ENCODE measurements around the gene KRAS.

Gene KRAS

DNA sequence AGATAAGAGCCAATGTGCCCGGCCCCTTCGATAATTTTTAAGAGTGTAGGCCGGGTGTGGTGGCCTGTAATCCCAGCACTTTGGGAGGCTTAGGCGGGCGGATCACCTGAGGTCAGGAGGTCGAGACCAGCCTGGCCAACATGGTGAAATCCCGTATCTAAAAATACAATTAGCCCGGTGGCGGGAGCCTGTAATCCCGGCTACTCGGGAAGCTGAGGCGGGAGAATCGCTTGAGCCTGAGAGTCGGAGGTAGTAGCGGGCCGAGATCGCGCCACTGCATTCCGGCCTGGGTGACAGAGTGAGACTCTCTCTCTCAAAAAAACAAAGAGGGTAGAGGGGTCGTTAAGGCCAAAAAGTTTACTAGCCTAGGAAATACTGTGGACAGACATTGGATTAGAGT lies 2.6 kb downstream of the KRAS start:
- Histone ChIP-seq H3K36me3 (peaks cover 48% of the 10 kb centered on the region), H3K27ac (no peak overlapping the region), H4K20me1 (peaks cover 63% of the 10 kb centered on the region), H3K4me3 (no peak overlapping the region), H3K4me1 (peaks cover 26% of the 10 kb centered on the region), H3K4me2 (0 out of 2 replicates have a peak overlapping the region, but pooled peaks have one; percentile 95), H3K27me3 (no peaks in the 10 kb centered on the region), H3K9me3 (peaks cover 5% of the 10 kb centered on the region; the same call in 1 of the 2 replicates), H3K9ac (no peak overlapping the region)
- TF ChIP-seq Cebpa-rat (IDR thresholded peaks at IDR 0.05): no peak

DNA sequence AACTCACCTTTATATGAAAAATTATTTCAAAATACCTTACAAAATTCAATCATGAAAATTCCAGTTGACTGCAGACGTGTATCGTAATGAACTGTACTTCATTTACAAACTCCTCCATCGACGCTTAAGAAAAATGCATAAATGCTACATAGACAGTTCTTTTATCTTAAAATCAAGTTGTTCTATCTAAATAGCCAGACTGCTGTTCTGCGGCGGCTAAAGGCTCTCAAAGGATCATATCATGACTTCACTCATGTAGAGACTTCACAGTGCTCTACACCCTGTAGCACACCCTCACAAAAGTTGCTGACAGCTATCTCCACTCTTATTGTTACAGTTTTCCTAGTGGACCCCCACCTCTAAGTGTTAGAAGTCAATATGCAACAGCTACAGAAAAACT lies 5.2 kb downstream of the KRAS start:
- no peak for TF ChIP-seq Cebpa-rat (IDR thresholded peaks at IDR 0.05)
- Histone ChIP-seq H3K4me3 (no peak overlapping the region), H4K20me1 (peaks cover 90% of the 10 kb centered on the region), H3K27ac (no peak overlapping the region), H3K36me3 (peaks cover 57% of the 10 kb centered on the region), H3K9ac (no peak overlapping the region), H3K27me3 (no peaks in the 10 kb centered on the region), H3K4me1 (peaks cover 24% of the 10 kb centered on the region), H3K9me3 (peaks cover 5% of the 10 kb centered on the region; the same call in 1 of the 2 replicates), H3K4me2 (no peak overlapping the region)

DNA sequence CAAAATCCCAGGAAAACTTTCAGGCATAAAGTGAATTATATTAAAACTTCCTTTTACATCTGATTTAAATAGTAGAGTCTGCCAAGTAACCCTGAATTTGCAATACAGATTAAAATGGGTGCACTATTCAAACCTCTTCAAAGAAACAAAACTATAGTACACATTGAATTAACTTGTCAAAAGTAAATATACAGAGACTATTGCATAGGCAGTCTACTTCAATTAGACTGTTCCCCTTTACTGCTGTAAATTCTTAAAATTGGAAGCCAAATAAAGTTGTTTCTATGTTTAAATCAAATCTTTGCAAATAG lies 7.1 kb downstream of the KRAS start:
- Histone ChIP-seq H4K20me1 (peaks cover 78% of the 10 kb centered on the region), H3K27me3 (no peaks in the 10 kb centered on the region), H3K4me1 (peaks cover 12% of the 10 kb centered on the region), H3K4me2 (no peak overlapping the region), H3K9ac (no peak overlapping the region), H3K27ac (no peak overlapping the region), H3K36me3 (peaks cover 73% of the 10 kb centered on the region), H3K9me3 (peaks cover 5% of the 10 kb centered on the region; the same call in 1 of the 2 replicates), H3K4me3 (no peak overlapping the region)
- TF ChIP-seq Cebpa-rat (IDR thresholded peaks at IDR 0.05): no peak

DNA sequence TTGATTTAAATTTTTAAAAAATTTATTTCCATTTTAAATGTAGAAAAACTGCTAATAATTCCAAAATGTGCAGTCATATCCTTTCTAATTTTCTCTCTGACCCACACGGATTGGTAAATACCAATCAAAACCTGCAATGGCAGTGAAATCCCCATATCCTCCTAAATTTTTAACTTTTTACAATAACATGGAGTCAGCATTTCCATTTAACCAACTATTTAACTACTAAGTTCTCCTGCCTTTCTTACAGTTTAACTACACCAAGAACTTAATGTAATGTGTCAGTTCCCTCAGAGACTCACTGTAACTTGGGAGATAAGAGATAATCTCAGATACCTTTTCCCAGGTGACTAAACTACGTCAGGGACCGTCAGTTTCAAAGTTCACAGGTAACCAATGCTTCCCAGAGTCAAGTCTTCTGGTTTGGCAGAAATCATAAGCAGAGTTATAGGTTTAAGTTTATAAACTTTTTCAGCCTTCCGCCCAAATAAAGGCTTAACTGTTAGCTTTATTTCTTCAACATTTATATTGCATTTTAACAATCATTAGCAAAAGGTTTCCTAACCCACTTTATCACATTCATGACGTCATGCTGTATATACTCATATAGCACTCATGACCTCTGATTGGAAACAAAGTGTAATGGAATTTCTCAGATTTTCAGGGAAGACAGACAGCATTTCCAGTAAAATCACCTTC lies 7.6 kb downstream of the KRAS start:
- no peak for TF ChIP-seq Cebpa-rat (IDR thresholded peaks at IDR 0.05)
- Histone ChIP-seq H3K4me2 (no peak overlapping the region), H3K9me3 (peaks cover 5% of the 10 kb centered on the region; the same call in 1 of the 2 replicates)

DNA sequence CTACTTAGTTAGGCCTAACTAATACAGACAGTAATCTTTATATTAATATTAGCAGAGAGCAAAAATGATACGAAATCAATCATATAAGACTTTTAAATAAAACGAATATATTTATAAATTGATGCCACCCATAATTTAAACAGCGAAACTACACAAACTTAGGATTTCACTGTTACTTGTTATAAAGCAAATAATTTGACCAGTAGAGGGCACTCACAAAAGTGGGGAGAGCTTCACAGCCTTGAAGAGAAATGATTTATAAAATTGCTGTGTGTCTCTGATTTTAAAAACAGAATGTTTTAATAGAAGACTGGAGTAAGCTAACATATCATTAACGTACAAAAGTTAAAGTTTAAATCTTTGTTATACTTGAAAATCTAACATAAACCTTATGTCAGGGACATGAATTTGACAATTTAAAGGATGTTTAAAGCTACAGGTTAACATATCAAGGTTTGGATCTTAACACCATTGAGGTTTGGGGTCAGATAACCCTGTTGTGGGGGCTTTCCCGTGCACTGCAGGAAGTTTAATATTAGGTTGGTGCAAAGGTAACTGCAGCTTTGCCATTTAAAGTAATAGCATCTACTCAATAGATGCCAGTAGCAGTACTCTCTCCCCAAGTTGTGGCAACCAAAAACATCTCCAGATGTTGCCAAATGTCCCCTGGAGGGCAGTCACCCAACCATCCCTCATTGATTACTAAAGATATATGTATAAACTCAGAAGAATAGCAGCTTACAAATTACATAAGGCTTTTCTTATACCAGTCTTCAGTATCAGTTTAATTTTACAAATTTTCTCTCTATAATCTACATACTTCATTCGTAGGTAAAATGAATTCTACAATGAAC lies 9.3 kb downstream of the KRAS start:
- Histone ChIP-seq H4K20me1 (peaks cover 73% of the 10 kb centered on the region), H3K9me3 (peaks cover 5% of the 10 kb centered on the region; the same call in 1 of the 2 replicates), H3K27ac (no peak overlapping the region), H3K27me3 (no peaks in the 10 kb centered on the region), H3K4me2 (0 out of 2 replicates have a peak overlapping the region, but pooled peaks have one; percentile 3), H3K36me3 (peaks cover 76% of the 10 kb centered on the region), H3K4me3 (no peak overlapping the region), H3K4me1 (peaks cover 5% of the 10 kb centered on the region; the same call in 1 of the 2 replicates), H3K9ac (no peak overlapping the region)
- no peak for TF ChIP-seq Cebpa-rat (IDR thresholded peaks at IDR 0.05)

More for the DNA sequence above, 7.6 kb downstream of the KRAS start:
- Histone ChIP-seq H3K36me3 (peaks cover 74% of the 10 kb centered on the region), H3K9ac (no peak overlapping the region), H3K4me3 (no peak overlapping the region), H3K27me3 (no peaks in the 10 kb centered on the region), H4K20me1 (peaks cover 73% of the 10 kb centered on the region), H3K27ac (no peak overlapping the region), H3K4me1 (peaks cover 8% of the 10 kb centered on the region)

DNA sequence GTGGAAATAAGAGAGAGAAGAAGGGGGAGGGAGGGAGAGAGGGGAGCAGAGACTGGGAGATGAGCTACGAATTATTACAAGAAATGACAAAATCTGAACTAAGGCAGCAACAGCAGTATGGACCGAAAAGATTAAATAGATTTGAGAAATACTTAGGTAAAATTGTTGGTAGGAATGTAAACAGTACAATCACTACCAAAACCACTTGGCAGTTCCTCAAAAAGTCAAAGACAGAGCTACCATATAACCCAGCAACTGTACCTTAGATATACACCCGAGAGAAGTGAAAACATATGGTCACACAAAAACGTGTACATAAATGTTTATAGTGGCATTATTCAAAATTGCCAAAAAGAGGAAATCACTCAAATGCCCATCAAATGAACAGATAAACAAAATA lies 14.1 kb downstream of the KRAS start:
- no peak for TF ChIP-seq Cebpa-rat (IDR thresholded peaks at IDR 0.05)
- H3K4me2 ChIP-seq: no peak overlapping the region

DNA sequence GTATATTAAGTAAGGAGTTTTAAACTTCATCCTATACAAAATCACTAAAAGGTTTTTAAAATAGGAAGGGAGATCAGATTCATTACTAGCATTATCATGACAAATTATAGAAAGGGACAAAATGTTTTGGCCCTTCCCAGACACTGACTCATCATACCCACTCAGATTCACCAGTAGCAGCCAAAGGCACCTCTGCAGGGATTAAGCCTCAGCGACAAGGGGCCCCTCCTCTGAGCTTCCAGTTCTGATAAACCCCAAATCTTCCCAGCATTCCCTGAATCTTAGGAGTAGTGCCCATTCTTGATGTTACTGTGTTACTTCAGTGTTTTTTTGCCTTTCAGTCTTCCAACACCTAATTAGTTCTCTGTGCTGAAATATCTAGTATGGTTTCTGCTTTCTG lies 14.5 kb downstream of the KRAS start:
- Histone ChIP-seq H3K27ac (no peak overlapping the region), H4K20me1 (peaks cover 54% of the 10 kb centered on the region), H3K9ac (no peak overlapping the region), H3K36me3 (peaks cover 69% of the 10 kb centered on the region), H3K27me3 (no peaks in the 10 kb centered on the region), H3K4me2 (no peak overlapping the region), H3K9me3 (no peaks in the 10 kb centered on the region), H3K4me3 (no peak overlapping the region), H3K4me1 (no peaks in the 10 kb centered on the region)
- no peak for TF ChIP-seq Cebpa-rat (IDR thresholded peaks at IDR 0.05)

More for the DNA sequence above, 14.1 kb downstream of the KRAS start:
- no peak overlapping the region for H3K4me3 ChIP-seq
- no peak overlapping the region for H3K27ac ChIP-seq
- H3K27me3 ChIP-seq: no peaks in the 10 kb centered on the region
- H3K9ac ChIP-seq: no peak overlapping the region
- H3K9me3 ChIP-seq: no peaks in the 10 kb centered on the region
- peaks cover 58% of the 10 kb centered on the region for H4K20me1 ChIP-seq
- peaks cover 4% of the 10 kb centered on the region; the same call in 1 of the 2 replicates for H3K4me1 ChIP-seq
- peaks cover 66% of the 10 kb centered on the region for H3K36me3 ChIP-seq

DNA sequence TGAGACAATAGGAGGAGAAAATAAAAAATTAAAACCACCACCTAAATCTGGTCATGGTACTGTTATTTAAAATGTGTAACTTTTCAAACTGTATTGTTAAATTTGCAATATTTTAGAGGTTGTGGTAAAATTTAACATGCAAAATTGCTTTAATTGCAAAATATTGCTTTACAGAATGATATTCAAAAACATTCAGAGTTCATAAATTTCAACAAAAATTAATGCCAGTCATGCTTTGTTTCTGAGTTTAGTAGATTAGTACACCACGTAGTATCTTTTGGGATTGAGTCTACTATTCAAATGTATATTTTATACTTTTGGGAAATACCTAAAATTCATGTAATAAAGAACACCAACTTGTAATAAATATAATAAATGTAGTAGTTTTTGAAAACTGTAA lies 37.4 kb downstream of the KRAS start:
- H4K20me1 ChIP-seq: peaks cover 4% of the 10 kb centered on the region; the same call in 1 of the 2 replicates
- TF ChIP-seq Cebpa-rat (IDR thresholded peaks at IDR 0.05): no peak
- no peaks in the 10 kb centered on the region for H3K27me3 ChIP-seq

DNA sequence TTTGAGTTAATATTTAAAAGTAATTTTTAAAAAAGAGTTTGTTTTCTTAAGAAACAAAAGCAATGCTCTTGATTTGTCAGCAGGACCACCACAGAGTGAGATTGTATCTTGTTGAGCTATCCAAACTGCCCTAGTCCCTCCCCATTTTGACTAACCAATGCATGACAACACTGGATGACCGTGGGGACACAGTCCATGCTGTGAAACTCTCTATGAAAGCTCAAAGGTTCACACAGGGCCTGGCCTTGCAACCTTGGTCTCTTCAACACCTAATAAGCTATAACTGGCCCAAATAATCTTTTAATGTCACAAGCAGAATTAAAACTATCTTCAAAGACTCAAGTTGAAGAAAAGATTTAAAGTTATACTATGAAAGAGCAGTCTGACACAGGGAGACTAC lies 42.2 kb downstream of the KRAS start:
- H4K20me1 ChIP-seq: peaks cover 5% of the 10 kb centered on the region; the same call in 1 of the 2 replicates
- H3K4me2 ChIP-seq: no peak overlapping the region
- no peak for TF ChIP-seq Cebpa-rat (IDR thresholded peaks at IDR 0.05)

More for the DNA sequence above, 37.4 kb downstream of the KRAS start:
- Histone ChIP-seq H3K4me2 (no peak overlapping the region), H3K9ac (no peak overlapping the region), H3K27ac (no peak overlapping the region), H3K9me3 (no peaks in the 10 kb centered on the region), H3K4me3 (no peak overlapping the region), H3K4me1 (no peaks in the 10 kb centered on the region), H3K36me3 (peaks cover 32% of the 10 kb centered on the region)

DNA sequence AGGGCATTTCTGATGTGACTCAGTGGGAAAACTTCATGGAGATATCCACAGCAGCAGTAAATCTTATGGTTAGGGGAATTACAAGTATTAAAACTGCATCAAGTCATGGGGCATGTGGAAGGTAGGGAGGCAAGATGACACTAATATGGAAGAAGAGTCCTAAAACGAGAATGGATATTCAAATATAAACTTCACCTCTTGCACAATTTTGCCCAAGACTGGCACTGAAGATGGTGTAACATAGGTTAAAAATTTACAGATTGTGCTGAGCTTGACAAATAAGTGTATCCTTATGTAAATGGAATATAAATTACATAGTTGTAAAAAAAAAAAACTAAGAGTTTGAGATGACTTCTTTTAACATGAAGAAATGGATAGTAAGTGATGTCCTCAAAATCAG lies 42.9 kb downstream of the KRAS start:
- H4K20me1 ChIP-seq: peaks cover 12% of the 10 kb centered on the region; the same call in 1 of the 2 replicates
- no peak overlapping the region for H3K9ac ChIP-seq
- H3K27me3 ChIP-seq: no peaks in the 10 kb centered on the region
- no peak overlapping the region for H3K27ac ChIP-seq
- no peak overlapping the region for H3K4me3 ChIP-seq
- H3K4me2 ChIP-seq: no peak overlapping the region
- no peaks in the 10 kb centered on the region for H3K9me3 ChIP-seq
- H3K4me1 ChIP-seq: no peaks in the 10 kb centered on the region
- peaks cover 41% of the 10 kb centered on the region for H3K36me3 ChIP-seq
- no peak for TF ChIP-seq Cebpa-rat (IDR thresholded peaks at IDR 0.05)

More for the DNA sequence above, 42.2 kb downstream of the KRAS start:
- H3K27me3 ChIP-seq: no peaks in the 10 kb centered on the region
- no peaks in the 10 kb centered on the region for H3K9me3 ChIP-seq
- no peak overlapping the region for H3K9ac ChIP-seq
- H3K4me1 ChIP-seq: no peaks in the 10 kb centered on the region
- H3K36me3 ChIP-seq: peaks cover 36% of the 10 kb centered on the region
- H3K4me3 ChIP-seq: no peak overlapping the region
- no peak overlapping the region for H3K27ac ChIP-seq
